OCI-LY7 (cell line): ENCODE measurements around the gene ESYT2. TPM values are rescaled to one million over a fixed set of nuclear protein-coding genes. Genes with fewer than 3 reads are reported as not detected.

Source experiments
- BruUV-seq: library from RNA; stranded (reverse); fragments of 400-500 nt; replicated peaks from 2 replicates; lab custom pipeline; 2021; lab: Mats Ljungman, UMichigan
- CTCF ChIA-PET: fragments of 300-600 bp; sonication (Branson Sonifier 250); formaldehyde crosslinking; loops from one replicate; lab custom pipeline; 2022; ENCODE audit warnings: antibody characterized with exemption; ENCODE audit not compliant: unreplicated experiment; lab: Charles Lee
- POLR2A ChIA-PET: fragments of 300-600 bp; sonication (Branson Sonifier 250); formaldehyde crosslinking; loops from one replicate; lab custom pipeline; 2022; ENCODE audit warnings: antibody characterized with exemption; lab: Charles Lee
- DNase-seq: peaks from one replicate; pipeline ENCODE4 v3.0.0-alpha.2; 2015; ENCODE audit warnings: low spot score
- H2AFZ ChIP-seq: fragments of 200-600 bp; sonication (generic), shearing (Covaris generic); 2 replicates; pipeline ENCODE4 v1.6.1; 2014; ENCODE audit warnings: mild to moderate bottlenecking, antibody characterized with exemption, low read length, moderate library complexity
- H3K27ac ChIP-seq: fragments of 200-600 bp; sonication (generic); 2 replicates; pipeline ENCODE4 v1.5.1; 2014; ENCODE audit warnings: mixed run types, low read depth, mild to moderate bottlenecking, moderate library complexity, low read length, inconsistent platforms; ENCODE audit not compliant: poor library complexity, severe bottlenecking
- H3K36me3 ChIP-seq: fragments of 200-600 bp; sonication (generic); 2 replicates; pipeline ENCODE4 v1.6.1; 2014; ENCODE audit warnings: mild to moderate bottlenecking, antibody characterized with exemption, low read length, moderate library complexity, mixed read lengths; ENCODE audit not compliant: insufficient read depth
- H3K4me1 ChIP-seq: fragments of 200-600 bp; sonication (generic); 2 replicates; pipeline ENCODE4 v1.5.1; 2014; ENCODE audit warnings: mild to moderate bottlenecking, low read length; ENCODE audit not compliant: insufficient read depth, poor library complexity, severe bottlenecking
- H3K4me2 ChIP-seq: fragments of 200-600 bp; sonication (generic); 2 replicates; pipeline ENCODE4 v1.6.1; 2014; ENCODE audit warnings: mild to moderate bottlenecking, low read length
- H3K4me3 ChIP-seq: fragments of 200-600 bp; sonication (generic); 2 replicates; pipeline ENCODE4 v1.5.1; 2014; ENCODE audit warnings: mild to moderate bottlenecking, low read depth, low read length; ENCODE audit not compliant: poor library complexity, severe bottlenecking
- H3K79me2 ChIP-seq: fragments of 200-600 bp; sonication (generic); 2 replicates; pipeline ENCODE4 v1.6.1; 2016; ENCODE audit warnings: low read depth, mild to moderate bottlenecking, low read length, moderate library complexity, mixed read lengths; ENCODE audit not compliant: insufficient read depth
- H3K9me2 ChIP-seq: fragments of 200-600 bp; sonication (generic); 2 replicates; pipeline ENCODE4 v1.6.1; 2016; ENCODE audit warnings: mild to moderate bottlenecking, low read length, mixed read lengths; ENCODE audit not compliant: insufficient read depth
- H3K9me3 ChIP-seq: fragments of 200-600 bp; sonication (generic); 2 replicates; pipeline ENCODE4 v1.6.1; 2014; ENCODE audit warnings: mild to moderate bottlenecking, mixed run types, low read length, mixed read lengths
- H4K20me1 ChIP-seq: fragments of 200-600 bp; sonication (generic); 2 replicates; pipeline ENCODE4 v1.6.1; 2014; ENCODE audit warnings: mild to moderate bottlenecking, antibody characterized with exemption, low read length, moderate library complexity, mixed read lengths; ENCODE audit not compliant: insufficient read depth
- EZH2phosphoT487 ChIP-seq: fragments of 200-600 bp; sonication (generic); IDR thresholded peaks from 2 replicates; pipeline ENCODE4 v1.6.1; 2018; ENCODE audit warnings: low read depth, borderline replicate concordance, mild to moderate bottlenecking, mixed run types, antibody characterized with exemption, low read length, moderate library complexity, mixed read lengths
- intact Hi-C: fragments of 100-400 bp; cut with micrococcal nuclease; formaldehyde crosslinking; loops from one replicate; pipeline ENCODE4 v1.10.0; 2022; ENCODE audit not compliant: unreplicated experiment
- total RNA-seq, 2 experiments: library from RNA; depleted of rRNA in 1 of 2; stranded (reverse); fragments of >200 nt in 1 of 2; shearing (Covaris generic) in 1 of 2; gene quantifications; 2 replicates each; pipeline ENCODE4 v1.2.3, GENCODE V29; 2014 to 2022
- TF ChIP-seq, protein P1 (sequence below): fragments of 200-600 bp; sonication (generic); conservative IDR thresholded peaks from 2 replicates; pipeline ENCODE4 v1.5.1; 2014; ENCODE audit warnings: mild to moderate bottlenecking, antibody characterized with exemption, low read length, moderate library complexity, mixed read lengths

The ESYT2 gene
- total RNA-seq, 2 experiments from 2014 or later = 24.2 to 33.7 TPM

DNA sequence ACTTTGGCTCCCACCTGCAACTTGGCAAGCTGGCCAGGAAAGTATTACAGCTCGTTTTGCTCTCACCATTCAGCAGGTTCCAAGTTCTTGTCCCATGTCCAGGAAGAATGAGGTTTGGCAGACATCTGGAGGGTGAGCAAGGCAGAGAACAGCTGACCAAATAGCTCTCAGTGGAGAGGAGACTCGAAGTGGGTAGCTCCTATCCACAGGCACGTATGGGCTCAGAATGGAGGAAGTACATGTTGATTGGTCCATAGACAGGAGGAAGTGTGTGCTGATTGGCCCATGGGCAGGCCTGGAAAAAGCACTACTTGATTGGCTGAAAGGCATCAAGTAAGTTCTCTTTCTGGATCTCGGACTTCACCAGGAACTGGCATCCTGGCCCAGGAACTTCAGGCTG is 121.7 kb downstream of the ESYT2 start:
- peaks cover 5% of the 10 kb centered on the region; the same call in 1 of the 2 replicates for H3K36me3 ChIP-seq
- peaks cover 12% of the 10 kb centered on the region for H3K4me1 ChIP-seq
- TF ChIP-seq EZH2phosphoT487 = no peak
- TF ChIP-seq, protein P1, sequence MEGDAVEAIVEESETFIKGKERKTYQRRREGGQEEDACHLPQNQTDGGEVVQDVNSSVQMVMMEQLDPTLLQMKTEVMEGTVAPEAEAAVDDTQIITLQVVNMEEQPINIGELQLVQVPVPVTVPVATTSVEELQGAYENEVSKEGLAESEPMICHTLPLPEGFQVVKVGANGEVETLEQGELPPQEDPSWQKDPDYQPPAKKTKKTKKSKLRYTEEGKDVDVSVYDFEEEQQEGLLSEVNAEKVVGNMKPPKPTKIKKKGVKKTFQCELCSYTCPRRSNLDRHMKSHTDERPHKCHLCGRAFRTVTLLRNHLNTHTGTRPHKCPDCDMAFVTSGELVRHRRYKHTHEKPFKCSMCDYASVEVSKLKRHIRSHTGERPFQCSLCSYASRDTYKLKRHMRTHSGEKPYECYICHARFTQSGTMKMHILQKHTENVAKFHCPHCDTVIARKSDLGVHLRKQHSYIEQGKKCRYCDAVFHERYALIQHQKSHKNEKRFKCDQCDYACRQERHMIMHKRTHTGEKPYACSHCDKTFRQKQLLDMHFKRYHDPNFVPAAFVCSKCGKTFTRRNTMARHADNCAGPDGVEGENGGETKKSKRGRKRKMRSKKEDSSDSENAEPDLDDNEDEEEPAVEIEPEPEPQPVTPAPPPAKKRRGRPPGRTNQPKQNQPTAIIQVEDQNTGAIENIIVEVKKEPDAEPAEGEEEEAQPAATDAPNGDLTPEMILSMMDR = no peak
- H3K4me2 ChIP-seq = no peak overlapping the region
- ChIA-PET CTCF (interaction anchor here (1.0 kb wide), 1 partner anchor 270 kb away, joined by 4 read pairs; no protein-coding TSS in a partner anchor), POLR2A (interaction anchor here (0.7 kb wide), 1 partner anchor 189 kb away, joined by 4 read pairs; no protein-coding TSS in a partner anchor)
- no peak overlapping the region for H2AFZ ChIP-seq
- H4K20me1 ChIP-seq = peaks cover 5% of the 10 kb centered on the region; the same call in 1 of the 2 replicates
- H3K79me2 ChIP-seq = peaks cover 19% of the 10 kb centered on the region
- no peak overlapping the region for H3K4me3 ChIP-seq
- H3K27ac ChIP-seq = no peak overlapping the region
- intact Hi-C loops = no loop called here
- H3K9me2 ChIP-seq = no peaks in the 10 kb centered on the region
- peak; percentile 45 for DNase-seq
- H3K9me3 ChIP-seq = peaks cover 11% of the 10 kb centered on the region
- no TSS peak for BruUV-seq

DNA sequence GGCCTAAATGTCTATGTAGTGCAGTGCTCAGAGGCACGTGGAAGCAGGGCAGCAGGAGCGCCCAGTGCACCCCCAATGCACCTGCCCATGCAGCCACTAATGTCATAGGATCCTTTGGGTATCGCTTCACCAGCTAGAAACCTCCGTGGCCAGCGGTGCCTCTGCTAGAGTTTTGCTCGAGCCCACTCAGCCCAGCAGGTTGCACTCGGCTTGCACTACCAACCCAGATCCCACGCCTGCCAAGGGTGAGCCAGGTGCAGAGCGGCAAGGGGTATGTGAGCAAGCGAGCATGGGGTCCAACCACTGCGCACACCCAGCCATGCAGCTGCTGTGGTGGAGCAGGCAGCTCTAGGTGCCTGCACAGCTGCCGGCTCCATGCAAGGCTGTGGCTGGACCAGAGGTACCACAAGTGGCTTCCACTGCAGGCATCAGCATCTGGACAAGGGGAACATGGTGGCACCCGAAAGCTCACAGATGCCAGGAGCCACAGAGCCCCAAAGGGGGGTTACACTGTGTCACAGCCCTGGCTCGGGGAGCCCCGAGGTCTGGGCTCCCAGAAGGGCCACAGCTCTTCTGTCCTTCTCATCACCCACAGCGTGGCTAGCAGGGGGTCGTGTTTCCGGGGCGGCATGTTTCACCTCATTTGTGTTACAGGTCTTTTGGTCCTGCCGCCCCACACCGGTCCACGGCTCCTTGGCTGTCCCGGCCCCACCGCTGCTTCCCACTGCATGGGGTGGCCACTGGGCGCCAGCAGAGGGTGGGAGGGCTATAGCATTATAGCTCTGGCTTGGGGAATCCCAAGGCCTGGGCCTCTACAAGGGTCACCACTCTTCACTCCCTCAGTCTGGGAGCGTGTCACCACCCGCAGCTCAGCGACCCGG is 122.4 kb downstream of the ESYT2 start:
- no peak overlapping the region for H3K4me2 ChIP-seq

More for the DNA sequence above, 122.4 kb downstream of the ESYT2 start:
- TF ChIP-seq, protein P1 = no peak
- no peak overlapping the region for H2AFZ ChIP-seq
- no TSS peak for BruUV-seq
- H3K9me3 ChIP-seq = peaks cover 11% of the 10 kb centered on the region
- peaks cover 12% of the 10 kb centered on the region for H3K36me3 ChIP-seq
- intact Hi-C loops = no loop called here
- H3K27ac ChIP-seq = no peak overlapping the region
- H3K79me2 ChIP-seq = peaks cover 26% of the 10 kb centered on the region
- H3K4me1 ChIP-seq = peaks cover 19% of the 10 kb centered on the region
- H3K9me2 ChIP-seq = no peaks in the 10 kb centered on the region
- DNase-seq = no peak
- CTCF ChIA-PET = interaction anchor here (1.0 kb wide), 1 partner anchor 270 kb away, joined by 4 read pairs; no protein-coding TSS in a partner anchor
- no peak overlapping the region for H3K4me3 ChIP-seq
- peaks cover 9% of the 10 kb centered on the region for H4K20me1 ChIP-seq
- POLR2A ChIA-PET = interaction anchor here (0.5 to 0.7 kb wide), 2 partner anchors 50 to 189 kb away, joined by 4 to 5 read pairs; no protein-coding TSS in a partner anchor
